Measurements from ENCODE around the gene AKAP11. TPM values are rescaled to one million over a fixed set of nuclear protein-coding genes. Genes with fewer than 3 reads are reported as not detected.

Gene AKAP11
- total RNA-seq, 2 experiments from 2014 or later = 18.0 to 18.4 TPM

- peaks cover 9% of the 10 kb centered on the region for H3K4me1 Mint-ChIP-seq (ENCODE audit: low read depth)
- H3K9me3 Mint-ChIP-seq = no peaks in the 10 kb centered on the region
- Histone ChIP-seq H3K4me3 (ENCODE audit: low read length) (no peak overlapping the region), H3K27me3 (ENCODE audit: control insufficient read depth in 1 of 2, insufficient read depth in 2 of 2, low read length in 2 of 2) (no peaks in the 10 kb centered on the region), H3K9me3 (ENCODE audit: control insufficient read depth in 1 of 2, insufficient read depth in 1 of 2, low read length in 2 of 2) (no peaks in the 10 kb centered on the region), H3K36me3 (ENCODE audit: insufficient read depth, low read length) (no peaks in the 10 kb centered on the region), H3K4me1 (ENCODE audit: insufficient read depth, low read length) (peaks cover 1% of the 10 kb centered on the region), H3K27ac (ENCODE audit: low read depth in 1 of 2, low read length in 2 of 2) (no peak overlapping the region)
- ATAC-seq (ENCODE audit: poor library complexity) (no peak), DNase-seq (no peak)
- intact Hi-C loops (cut with DNase I, micrococcal nuclease) = no loop called here
- H3K36me3 Mint-ChIP-seq (ENCODE audit: low read depth) = no peaks in the 10 kb centered on the region
- ChIA-PET POLR2A (no interaction called here), CTCF (no interaction called here)
- TF ChIP-seq CTCF (IDR thresholded peaks at IDR 0.05) = no peak
- no peak overlapping the region for H3K4me3 Mint-ChIP-seq
- no peaks in the 10 kb centered on the region for H3K27me3 Mint-ChIP-seq
- no peak overlapping the region for H3K27ac Mint-ChIP-seq
These were observed 89.7 kb downstream of the AKAP11 start for GRCh38 chr13:42361701-42362100.

GRCh38 chr13:42363941-42364612 lies 92.1 kb downstream of the AKAP11 start:
- CTCF ChIA-PET = no interaction called here
- peaks cover 1% of the 10 kb centered on the region for H3K4me1 ChIP-seq (ENCODE audit: insufficient read depth, low read length)
- H3K9me3 ChIP-seq (ENCODE audit: control insufficient read depth in 1 of 2, insufficient read depth in 1 of 2, low read length in 2 of 2) = no peaks in the 10 kb centered on the region
- Mint-ChIP-seq H3K36me3 (ENCODE audit: low read depth) (no peaks in the 10 kb centered on the region), H3K4me3 (no peak overlapping the region), H3K27me3 (no peaks in the 10 kb centered on the region), H3K4me1 (ENCODE audit: low read depth) (peaks cover 18% of the 10 kb centered on the region), H3K27ac (no peak overlapping the region), H3K9me3 (no peaks in the 10 kb centered on the region)
- no peak for TF ChIP-seq CTCF (IDR thresholded peaks at IDR 0.05)
- ATAC-seq (ENCODE audit: poor library complexity) (no peak), DNase-seq (no peak)
- H3K36me3 ChIP-seq (ENCODE audit: insufficient read depth, low read length) = no peaks in the 10 kb centered on the region
- intact Hi-C loops (cut with DNase I, micrococcal nuclease) = no loop called here
- no peak overlapping the region for H3K27ac ChIP-seq (ENCODE audit: low read depth in 1 of 2, low read length in 2 of 2)
- POLR2A ChIA-PET = no interaction called here
- H3K27me3 ChIP-seq (ENCODE audit: control insufficient read depth in 1 of 2, insufficient read depth in 2 of 2, low read length in 2 of 2) = no peaks in the 10 kb centered on the region
- no peak overlapping the region for H3K4me3 ChIP-seq (ENCODE audit: low read length)

GRCh38 chr13:42364613-42365000 lies 92.7 kb downstream of the AKAP11 start:
- H3K27ac ChIP-seq (ENCODE audit: low read depth in 1 of 2, low read length in 2 of 2) = no peak overlapping the region
- no peaks in the 10 kb centered on the region for H3K9me3 Mint-ChIP-seq
- POLR2A ChIA-PET = no interaction called here
- TF ChIP-seq CTCF (IDR thresholded peaks at IDR 0.05) = no peak
- CTCF ChIA-PET = no interaction called here
- H3K4me3 Mint-ChIP-seq = no peak overlapping the region
- no peak overlapping the region for H3K4me3 ChIP-seq (ENCODE audit: low read length)
- no peaks in the 10 kb centered on the region for H3K9me3 ChIP-seq (ENCODE audit: control insufficient read depth in 1 of 2, insufficient read depth in 1 of 2, low read length in 2 of 2)
- no peaks in the 10 kb centered on the region for H3K27me3 Mint-ChIP-seq
- DNase-seq = no peak
- no peaks in the 10 kb centered on the region for H3K36me3 Mint-ChIP-seq (ENCODE audit: low read depth)
- ATAC-seq (ENCODE audit: poor library complexity) = no peak
- no peak overlapping the region for H3K27ac Mint-ChIP-seq
- intact Hi-C loops (cut with DNase I, micrococcal nuclease) = no loop called here
- H3K4me1 ChIP-seq (ENCODE audit: insufficient read depth, low read length) = peaks cover 6% of the 10 kb centered on the region
- H3K36me3 ChIP-seq (ENCODE audit: insufficient read depth, low read length) = no peaks in the 10 kb centered on the region
- peaks cover 23% of the 10 kb centered on the region for H3K4me1 Mint-ChIP-seq (ENCODE audit: low read depth)
- H3K27me3 ChIP-seq (ENCODE audit: control insufficient read depth in 1 of 2, insufficient read depth in 2 of 2, low read length in 2 of 2) = no peaks in the 10 kb centered on the region

Data from CD4-positive, alpha-beta T cell (primary cell).